Thoracic aorta (tissue), 2 donors: ENCODE measurements around the gene P3R3URF. TPM values are rescaled to one million over a fixed set of nuclear protein-coding genes. Genes with fewer than 3 reads are reported as not detected.

ENCODE experiments used
- ATAC-seq: fragments of 150-250 bp; one replicate; pipeline ENCODE4 v1.8.0; 2017; ENCODE audit warnings: low read depth; ENCODE audit not compliant: insufficient number of reproducible peaks, low FRiP score
- DNase-seq: peaks from one replicate; pipeline ENCODE4 v3.0.0-alpha.2; 2020; ENCODE audit warnings: low spot score
- H3K27ac ChIP-seq, 2 donors: fragments of 200-600 bp; sonication (generic); 1 replicate in 1 of 2; 2 replicates in 1 of 2; pipeline ENCODE4 v1.5.1; 2016; ENCODE audit warnings: mild to moderate bottlenecking in 2 of 2, moderate library complexity in 2 of 2
- H3K27me3 ChIP-seq: fragments of 200-600 bp; sonication (generic); replicated peaks from 2 replicates; pipeline ENCODE4 v1.6.0; 2016; ENCODE audit warnings: mild to moderate bottlenecking; ENCODE audit not compliant: insufficient read depth
- H3K36me3 ChIP-seq: fragments of 200-600 bp; sonication (generic); one replicate; pipeline ENCODE4 v1.5.1; 2016
- H3K4me1 ChIP-seq, 2 donors: fragments of 200-600 bp; sonication (generic); 1 replicate in 1 of 2; 2 replicates in 1 of 2; pipeline versions ENCODE4 v1.5.1 to v1.6.0; 2016; ENCODE audit warnings: low read depth in 2 of 2, mild to moderate bottlenecking in 1 of 2; ENCODE audit not compliant: control insufficient read depth in 1 of 2
- H3K4me3 ChIP-seq: fragments of 200-600 bp; sonication (generic); 2 replicates; pipeline ENCODE4 v1.5.1; 2016; ENCODE audit warnings: mild to moderate bottlenecking
- H3K9me3 ChIP-seq: fragments of 200-600 bp; sonication (generic); 2 replicates; pipeline ENCODE4 v1.5.1; 2016
- total RNA-seq, 2 donors: library from RNA; depleted of rRNA; stranded (reverse); fragments of >200 nt; gene quantifications; one replicate each; pipeline versions ENCODE4 v1.1.0 to v1.2.3, GENCODE V29; 2016
- TF ChIP-seq, protein P1 (sequence below): fragments of 200-600 bp; sonication (generic); IDR thresholded peaks from one replicate; pipeline ENCODE4 v1.5.1; 2019; ENCODE audit warnings: antibody characterized with exemption

P3R3URF gene
- total RNA-seq, 2 donors from 2014 or later = not detected

DNA sequence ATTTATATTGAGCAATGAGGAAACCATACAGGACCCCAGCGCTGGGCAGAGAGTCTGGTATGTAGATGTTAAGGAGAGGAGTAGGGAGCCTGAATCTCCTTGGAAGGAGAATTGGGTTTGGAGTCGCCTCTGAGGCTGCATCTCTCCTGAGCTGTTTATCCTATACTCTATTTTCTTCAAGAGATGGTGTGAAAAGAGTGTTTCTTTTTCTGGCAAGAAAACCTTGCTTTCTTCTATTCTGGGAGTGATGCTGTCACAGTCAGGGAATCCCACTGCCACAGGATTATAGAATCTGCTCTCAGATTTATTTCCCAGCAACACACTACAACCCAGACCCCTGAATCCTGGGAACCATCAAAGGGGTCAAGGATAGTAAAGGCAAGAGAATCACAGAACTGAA, 30.1 kb upstream of the P3R3URF start:
- H3K27ac ChIP-seq = peak overlapping the region; percentile 51 to 97
- H3K36me3 ChIP-seq = peaks cover 9% of the 10 kb centered on the region
- no peak overlapping the region for H3K4me3 ChIP-seq
- ATAC-seq (no peak), DNase-seq (no peak)
- peaks cover 19 to 36% of the 10 kb centered on the region in 2 donors for H3K4me1 ChIP-seq
- H3K9me3 ChIP-seq = no peaks in the 10 kb centered on the region
- no peaks in the 10 kb centered on the region for H3K27me3 ChIP-seq
- TF ChIP-seq, protein P1, sequence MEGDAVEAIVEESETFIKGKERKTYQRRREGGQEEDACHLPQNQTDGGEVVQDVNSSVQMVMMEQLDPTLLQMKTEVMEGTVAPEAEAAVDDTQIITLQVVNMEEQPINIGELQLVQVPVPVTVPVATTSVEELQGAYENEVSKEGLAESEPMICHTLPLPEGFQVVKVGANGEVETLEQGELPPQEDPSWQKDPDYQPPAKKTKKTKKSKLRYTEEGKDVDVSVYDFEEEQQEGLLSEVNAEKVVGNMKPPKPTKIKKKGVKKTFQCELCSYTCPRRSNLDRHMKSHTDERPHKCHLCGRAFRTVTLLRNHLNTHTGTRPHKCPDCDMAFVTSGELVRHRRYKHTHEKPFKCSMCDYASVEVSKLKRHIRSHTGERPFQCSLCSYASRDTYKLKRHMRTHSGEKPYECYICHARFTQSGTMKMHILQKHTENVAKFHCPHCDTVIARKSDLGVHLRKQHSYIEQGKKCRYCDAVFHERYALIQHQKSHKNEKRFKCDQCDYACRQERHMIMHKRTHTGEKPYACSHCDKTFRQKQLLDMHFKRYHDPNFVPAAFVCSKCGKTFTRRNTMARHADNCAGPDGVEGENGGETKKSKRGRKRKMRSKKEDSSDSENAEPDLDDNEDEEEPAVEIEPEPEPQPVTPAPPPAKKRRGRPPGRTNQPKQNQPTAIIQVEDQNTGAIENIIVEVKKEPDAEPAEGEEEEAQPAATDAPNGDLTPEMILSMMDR = no peak

DNA sequence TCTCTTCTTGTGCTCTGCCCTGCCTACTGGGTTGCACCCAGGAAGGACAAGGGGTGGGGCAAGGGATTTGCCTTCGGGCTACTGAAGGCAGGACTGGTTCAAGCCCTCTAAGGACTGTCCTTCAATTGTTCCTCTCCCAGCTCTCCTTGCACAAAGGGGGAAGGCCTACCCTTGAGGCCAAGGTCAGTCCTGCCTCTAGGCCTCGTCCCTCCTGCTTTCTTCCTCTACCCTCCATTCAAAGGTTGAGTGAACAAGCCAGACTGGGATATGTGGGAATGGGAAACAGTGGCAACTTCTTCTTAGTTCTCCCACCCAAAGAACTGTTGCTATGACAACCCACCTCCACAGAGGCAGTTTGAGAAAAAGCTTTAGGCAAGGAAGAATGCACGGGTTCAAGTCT, 29.5 kb upstream of the P3R3URF start:
- Histone ChIP-seq H3K4me1 (peaks cover 19 to 36% of the 10 kb centered on the region in 2 donors), H3K9me3 (no peaks in the 10 kb centered on the region), H3K27ac (peak overlapping the region; percentile 51 to 97), H3K36me3 (peaks cover 9% of the 10 kb centered on the region), H3K27me3 (no peaks in the 10 kb centered on the region), H3K4me3 (peak overlapping the region; percentile 98)
- TF ChIP-seq, protein P1 = no peak
- DNase-seq = no peak
- ATAC-seq = no peak

DNA sequence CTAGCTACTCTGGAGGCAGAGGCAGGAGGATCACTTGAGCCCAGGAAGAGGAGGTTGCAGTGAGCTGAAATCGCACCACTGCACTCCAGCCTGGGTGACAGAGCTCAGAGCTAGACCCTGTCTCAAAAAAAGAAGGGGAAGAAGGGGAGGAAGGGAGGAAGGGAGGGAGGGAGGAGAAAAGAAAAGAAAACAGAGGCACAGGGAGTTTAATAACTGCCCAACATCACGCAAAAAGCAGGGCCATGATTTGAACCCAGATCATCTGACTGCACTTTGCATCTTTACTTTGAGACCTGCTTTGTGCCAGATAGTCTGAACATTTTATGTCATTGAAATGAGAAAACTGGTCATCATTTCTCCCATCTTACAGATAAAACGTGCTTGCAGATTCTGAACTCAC, 28.9 kb upstream of the P3R3URF start:
- DNase-seq (no peak), ATAC-seq (no peak)
- Histone ChIP-seq H3K27ac (peak overlapping the region; percentile 51 to 97), H3K9me3 (no peaks in the 10 kb centered on the region), H3K4me3 (peak overlapping the region; percentile 98), H3K36me3 (peaks cover 9% of the 10 kb centered on the region), H3K4me1 (peaks cover 19 to 36% of the 10 kb centered on the region in 2 donors), H3K27me3 (no peaks in the 10 kb centered on the region)
- TF ChIP-seq, protein P1 = no peak

DNA sequence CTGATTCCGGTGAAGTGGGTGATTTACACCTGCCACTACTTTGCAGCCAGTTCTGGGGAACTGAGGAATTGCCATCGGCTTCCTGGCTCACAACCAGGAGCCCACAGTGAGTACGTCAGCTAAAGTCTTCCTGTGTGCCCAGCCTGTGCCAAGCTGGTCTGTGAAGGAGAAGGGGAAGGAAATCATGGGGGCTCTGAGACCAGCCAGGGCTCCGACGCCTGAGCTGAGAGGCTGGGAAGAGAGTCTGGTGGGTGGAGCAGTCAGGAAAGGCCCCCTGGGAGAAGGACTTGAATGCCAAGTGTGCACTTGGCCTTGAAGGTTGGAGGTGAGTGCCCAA, 28.1 kb upstream of the P3R3URF start:
- ATAC-seq = no peak
- no peaks in the 10 kb centered on the region for H3K9me3 ChIP-seq
- no peaks in the 10 kb centered on the region for H3K27me3 ChIP-seq
- peak overlapping the region; percentile 98 for H3K4me3 ChIP-seq
- H3K4me1 ChIP-seq = peaks cover 19 to 37% of the 10 kb centered on the region in 2 donors
- DNase-seq = no peak
- TF ChIP-seq, protein P1 = no peak
- peaks cover 5% of the 10 kb centered on the region for H3K36me3 ChIP-seq
- peak overlapping the region; percentile 91 to 97 for H3K27ac ChIP-seq

DNA sequence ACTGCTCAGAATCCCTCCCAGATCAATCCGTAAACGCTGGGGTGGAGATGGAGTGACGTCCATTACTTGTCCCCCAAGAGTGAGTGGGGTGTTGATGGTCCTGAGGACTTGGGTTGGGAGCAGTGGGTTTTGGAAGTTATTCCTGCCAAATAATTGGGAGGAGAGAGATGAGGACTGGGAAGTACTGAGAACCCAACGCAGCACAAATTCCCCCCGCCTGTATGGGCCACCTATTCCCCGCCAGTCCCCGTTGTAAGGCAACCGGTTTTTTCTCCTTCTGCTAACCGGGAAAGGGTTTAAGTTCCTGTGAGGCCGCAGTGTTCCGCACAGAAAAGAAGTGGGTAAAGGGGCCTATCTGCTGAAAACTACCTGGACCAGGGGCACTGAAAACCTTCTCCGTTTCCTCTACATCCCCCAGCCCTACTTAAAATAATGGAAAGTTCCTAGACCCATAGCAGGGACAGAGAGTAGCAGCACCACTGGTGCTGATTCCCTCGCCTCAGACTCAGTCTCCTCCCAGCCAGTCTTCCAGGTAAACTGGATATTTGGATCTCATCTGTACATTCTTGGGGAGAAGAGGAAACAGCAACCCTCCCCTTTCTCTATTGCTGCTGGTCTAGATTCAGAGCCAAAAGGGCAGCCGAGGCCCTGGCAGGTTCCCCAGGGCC, 27.6 kb upstream of the P3R3URF start:
- H3K27me3 ChIP-seq = no peaks in the 10 kb centered on the region
- H3K4me1 ChIP-seq = peaks cover 21 to 42% of the 10 kb centered on the region in 2 donors
- peak; percentile 3 for ATAC-seq
- peaks cover under 1% of the 10 kb centered on the region for H3K36me3 ChIP-seq
- no peaks in the 10 kb centered on the region for H3K9me3 ChIP-seq
- no peak for DNase-seq
- H3K4me3 ChIP-seq = peak overlapping the region; percentile 98
- H3K27ac ChIP-seq = peak overlapping the region; percentile 91 to 97
- TF ChIP-seq, protein P1 = no peak
